Measurements from ENCODE around the gene KANSL1.

GRCh38 chr17:46144246-46144645 is 49.0 kb downstream of the KANSL1 start:
- no peak for TF ChIP-seq ISL1 (CRISPR knock-in tag; IDR thresholded peaks at IDR 0.05)
- TF ChIP-seq, protein P1, sequence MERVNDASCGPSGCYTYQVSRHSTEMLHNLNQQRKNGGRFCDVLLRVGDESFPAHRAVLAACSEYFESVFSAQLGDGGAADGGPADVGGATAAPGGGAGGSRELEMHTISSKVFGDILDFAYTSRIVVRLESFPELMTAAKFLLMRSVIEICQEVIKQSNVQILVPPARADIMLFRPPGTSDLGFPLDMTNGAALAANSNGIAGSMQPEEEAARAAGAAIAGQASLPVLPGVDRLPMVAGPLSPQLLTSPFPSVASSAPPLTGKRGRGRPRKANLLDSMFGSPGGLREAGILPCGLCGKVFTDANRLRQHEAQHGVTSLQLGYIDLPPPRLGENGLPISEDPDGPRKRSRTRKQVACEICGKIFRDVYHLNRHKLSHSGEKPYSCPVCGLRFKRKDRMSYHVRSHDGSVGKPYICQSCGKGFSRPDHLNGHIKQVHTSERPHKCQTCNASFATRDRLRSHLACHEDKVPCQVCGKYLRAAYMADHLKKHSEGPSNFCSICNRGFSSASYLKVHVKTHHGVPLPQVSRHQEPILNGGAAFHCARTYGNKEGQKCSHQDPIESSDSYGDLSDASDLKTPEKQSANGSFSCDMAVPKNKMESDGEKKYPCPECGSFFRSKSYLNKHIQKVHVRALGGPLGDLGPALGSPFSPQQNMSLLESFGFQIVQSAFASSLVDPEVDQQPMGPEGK (CRISPR knock-in tag; IDR thresholded peaks at IDR 0.05; ENCODE audit: borderline replicate concordance): no peak
- TF ChIP-seq CSRNP3 (CRISPR knock-in tag; IDR thresholded peaks at IDR 0.05): no peak
- TF ChIP-seq ZNF70 (CRISPR knock-in tag; IDR thresholded peaks at IDR 0.05): no peak
- TF ChIP-seq ZNF565 (CRISPR knock-in tag; conservative IDR thresholded peaks at IDR 0.05; ENCODE audit: low read depth): no peak
- TF ChIP-seq ARNTL (CRISPR knock-in tag; IDR thresholded peaks at IDR 0.05; ENCODE audit: borderline replicate concordance, low read depth): no peak
- no peak for TF ChIP-seq CSDC2 (CRISPR knock-in tag; IDR thresholded peaks at IDR 0.05)
- no peak for TF ChIP-seq RARB (CRISPR knock-in tag; IDR thresholded peaks at IDR 0.05)
